SU-DHL-6 (cell line): ENCODE data around the gene OSCP1.
A peak's percentile ranks its signal among the peaks of the same experiment; 100 is the strongest.
"Not testable (repeated sequence)": the region's sequence is repeated elsewhere in the genome, so short reads cannot be mapped to it uniquely, and the experiment has no call there.

Source experiments
- H2AFZ ChIP-seq: fragments of 200-600 bp; sonication (generic); 2 replicates; pipeline ENCODE4 v1.6.1; 2014; ENCODE audit warnings: low read depth, mild to moderate bottlenecking, moderate library complexity, mixed read lengths, antibody characterized with exemption, low read length; ENCODE audit not compliant: severe bottlenecking
- H3F3A ChIP-seq: fragments of 200-600 bp; shearing (Covaris generic); 2 replicates; pipeline ENCODE4 v1.6.0; 2016; ENCODE audit warnings: antibody characterized with exemption, mild to moderate bottlenecking; ENCODE audit not compliant: insufficient read depth
- H3K27ac ChIP-seq: fragments of 200-600 bp; sonication (generic); 2 replicates; pipeline ENCODE4 v1.5.1; 2016; ENCODE audit warnings: low read depth, mild to moderate bottlenecking, low read length, moderate library complexity, mixed read lengths
- H3K27me3 ChIP-seq: fragments of 200-600 bp; sonication (generic), shearing (Covaris generic); 2 replicates; pipeline ENCODE4 v1.6.0; 2014; ENCODE audit warnings: mild to moderate bottlenecking, low read length
- H3K36me3 ChIP-seq: fragments of 200-600 bp; sonication (generic); 2 replicates; pipeline ENCODE4 v1.6.1; 2014; ENCODE audit warnings: mild to moderate bottlenecking, low read length, mixed read lengths
- H3K4me2 ChIP-seq: fragments of 300-600, 200-600 bp; shearing (Covaris generic), sonication (generic); 2 replicates; pipeline ENCODE4 v1.6.0; 2014; ENCODE audit warnings: low read length, low read depth, mild to moderate bottlenecking; ENCODE audit not compliant: poor library complexity, severe bottlenecking
- H3K4me3 ChIP-seq: fragments of 200-600 bp; sonication (generic); 2 replicates; pipeline ENCODE4 v1.5.1; 2014; ENCODE audit warnings: antibody characterized with exemption, low read length, mild to moderate bottlenecking, mixed read lengths; ENCODE audit not compliant: insufficient read depth, poor library complexity, severe bottlenecking
- H3K79me2 ChIP-seq: fragments of 200-600 bp; sonication (generic); 2 replicates; pipeline ENCODE4 v1.6.1; 2014; ENCODE audit warnings: mild to moderate bottlenecking, low read length, moderate library complexity; ENCODE audit not compliant: insufficient read depth
- H3K9ac ChIP-seq: fragments of 200-600 bp; sonication (generic); 2 replicates; pipeline ENCODE4 v1.7.0; 2014; ENCODE audit warnings: mild to moderate bottlenecking, low read length
- H3K9me2 ChIP-seq: fragments of 200-600 bp; sonication (generic); replicated peaks from 2 replicates; pipeline ENCODE4 v1.6.1; 2014; ENCODE audit warnings: low read length; ENCODE audit not compliant: insufficient read depth
- H3K9me3 ChIP-seq: fragments of 200-600 bp; sonication (generic); 2 replicates; pipeline ENCODE4 v1.6.1; 2014; ENCODE audit warnings: low read length, mixed read lengths; ENCODE audit not compliant: insufficient read depth
- H4K20me1 ChIP-seq: fragments of 200-600 bp; sonication (generic); 2 replicates; pipeline ENCODE4 v1.6.1; 2014; ENCODE audit warnings: low read depth, mild to moderate bottlenecking, antibody characterized with exemption, low read length, moderate library complexity, mixed read lengths
- CTCF ChIP-seq: fragments of 200-600 bp; sonication (generic); IDR thresholded peaks from one replicate; pipeline ENCODE4 v1.5.1; 2017; ENCODE audit warnings: antibody characterized with exemption, mild to moderate bottlenecking, low read length, moderate library complexity; ENCODE audit not compliant: insufficient read depth, poor library complexity, severe bottlenecking
- EZH2phosphoT487 ChIP-seq: fragments of 200-600 bp; sonication (generic), shearing (Covaris generic); conservative IDR thresholded peaks from 2 replicates; pipeline ENCODE4 v1.6.1; 2018; ENCODE audit warnings: mild to moderate bottlenecking, antibody characterized with exemption, low read length, moderate library complexity, mixed read lengths

OSCP1 gene

DNA sequence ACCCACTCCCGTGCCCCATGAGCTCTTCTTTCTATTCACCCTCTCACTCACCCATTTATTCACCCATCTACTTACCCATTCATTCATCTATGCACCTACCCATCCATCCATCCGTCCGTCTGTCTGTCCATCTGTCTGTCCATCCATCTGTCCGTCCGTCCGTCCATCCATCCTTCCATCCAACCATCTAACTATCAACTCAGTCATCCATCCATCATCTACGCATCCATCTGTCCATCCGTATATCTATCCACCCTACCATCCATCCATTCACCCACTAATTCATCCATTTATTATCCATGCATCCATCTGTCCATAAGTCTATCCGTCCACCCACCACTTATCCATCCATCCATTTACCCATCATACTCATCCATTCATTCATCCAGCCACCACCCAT is 43.3 kb upstream of the OSCP1 start:
- no peaks in the 10 kb centered on the region for H3K79me2 ChIP-seq
- H3K9me3 ChIP-seq, result no peaks in the 10 kb centered on the region
- no peaks in the 10 kb centered on the region for H3F3A ChIP-seq
- H3K36me3 ChIP-seq, result no peaks in the 10 kb centered on the region
- no peak overlapping the region for H3K4me2 ChIP-seq
- no peaks in the 10 kb centered on the region for H4K20me1 ChIP-seq
- no peaks in the 10 kb centered on the region for H3K9me2 ChIP-seq
- H3K27ac ChIP-seq, result no peak overlapping the region
- no peak overlapping the region for H2AFZ ChIP-seq
- H3K4me3 ChIP-seq, result no peak overlapping the region
- H3K9ac ChIP-seq, result no peak overlapping the region
- H3K27me3 ChIP-seq, result no peaks in the 10 kb centered on the region
- no peak for TF ChIP-seq EZH2phosphoT487
- no peak for TF ChIP-seq CTCF

DNA sequence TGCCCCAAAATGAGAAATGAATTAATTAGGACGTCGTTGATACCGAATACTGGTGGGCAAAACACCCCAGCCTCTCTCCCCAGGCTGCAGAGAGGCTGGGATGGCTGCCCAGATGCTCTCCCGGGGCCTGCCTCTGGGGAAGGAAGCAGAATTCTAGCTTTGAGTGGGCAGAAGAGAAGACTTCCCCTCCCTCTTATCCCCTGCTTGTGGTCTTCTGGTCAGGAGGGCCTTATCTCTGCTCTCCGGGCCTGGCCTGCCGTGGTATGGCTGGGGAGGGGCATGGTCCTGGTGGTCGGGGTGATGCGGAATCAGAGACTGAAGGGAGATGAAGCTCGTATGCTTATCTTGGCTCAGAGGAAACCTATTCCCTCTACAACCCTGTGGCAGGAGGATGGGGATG is 42.2 kb upstream of the OSCP1 start:
- H3K79me2 ChIP-seq, result no peaks in the 10 kb centered on the region
- H3K4me2 ChIP-seq, result no peak overlapping the region
- H3K4me3 ChIP-seq, result no peak overlapping the region
- no peaks in the 10 kb centered on the region for H4K20me1 ChIP-seq
- no peaks in the 10 kb centered on the region for H3K36me3 ChIP-seq
- no peaks in the 10 kb centered on the region for H3K27me3 ChIP-seq
- H3K9me2 ChIP-seq, result no peaks in the 10 kb centered on the region
- TF ChIP-seq CTCF, result no peak
- no peak for TF ChIP-seq EZH2phosphoT487
- no peaks in the 10 kb centered on the region for H3F3A ChIP-seq
- H3K27ac ChIP-seq, result no peak overlapping the region
- no peaks in the 10 kb centered on the region for H3K9me3 ChIP-seq
- no peak overlapping the region for H2AFZ ChIP-seq
- no peak overlapping the region for H3K9ac ChIP-seq

GRCh38 chr1:36489258-36490051 is 39.2 kb upstream of the OSCP1 start:
- not testable (repeated sequence) for H3K9me3 ChIP-seq, H3K4me3 ChIP-seq, H3K9ac ChIP-seq, H3K36me3 ChIP-seq, H3K27me3 ChIP-seq, H3K27ac ChIP-seq, H2AFZ ChIP-seq, H3K4me2 ChIP-seq, H3K9me2 ChIP-seq, H3K79me2 ChIP-seq, H4K20me1 ChIP-seq
- H3F3A ChIP-seq, result peaks cover 10% of the 10 kb centered on the region; the same call in 1 of the 2 replicates

DNA sequence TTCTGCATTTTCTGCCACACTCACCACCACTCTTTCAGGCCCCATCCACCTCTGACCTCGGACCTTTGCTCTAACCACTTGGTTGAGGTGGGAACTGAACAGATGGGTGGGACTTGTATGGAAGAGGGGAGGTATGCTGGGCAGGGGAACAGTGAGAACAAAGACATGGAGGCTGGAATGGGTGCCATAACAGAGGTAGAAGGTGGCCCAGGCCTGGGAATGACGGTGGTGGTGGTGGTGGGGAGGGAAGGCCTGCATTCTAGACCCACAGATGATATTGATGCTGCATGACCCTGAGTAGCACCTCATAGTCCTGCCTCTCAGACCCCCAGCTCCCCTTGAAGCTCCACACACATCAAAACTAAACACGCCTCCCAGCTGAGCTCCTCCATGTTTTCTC is 37.7 kb upstream of the OSCP1 start:
- TF ChIP-seq CTCF (no peak), EZH2phosphoT487 (no peak)
- Histone ChIP-seq H3K27me3 (no peaks in the 10 kb centered on the region), H3K4me2 (no peak overlapping the region), H3K79me2 (no peaks in the 10 kb centered on the region), H3F3A (peaks cover 10% of the 10 kb centered on the region; the same call in 1 of the 2 replicates), H3K27ac (no peak overlapping the region), H3K9me3 (no peaks in the 10 kb centered on the region), H3K9me2 (no peaks in the 10 kb centered on the region), H4K20me1 (no peaks in the 10 kb centered on the region), H3K4me3 (no peak overlapping the region), H3K36me3 (no peaks in the 10 kb centered on the region), H2AFZ (no peak overlapping the region), H3K9ac (no peak overlapping the region)

- H3K9ac ChIP-seq, result peak overlapping the region; percentile 31
- H3K4me2 ChIP-seq, result peak overlapping the region; percentile 43
- H4K20me1 ChIP-seq, H3K4me3 ChIP-seq, H3K9me3 ChIP-seq, H3K36me3 ChIP-seq, H3K79me2 ChIP-seq, H3K27me3 ChIP-seq, H3K9me2 ChIP-seq: not testable (repeated sequence)
- peak overlapping the region; percentile 68 for H3K27ac ChIP-seq
- H3F3A ChIP-seq, result peaks cover 10% of the 10 kb centered on the region; the same call in 1 of the 2 replicates
- H2AFZ ChIP-seq, result peak overlapping the region; percentile 81
Measured at GRCh38 chr1:36487336-36487725, 37.1 kb upstream of the OSCP1 start.
